AG04450 (cell line): Measurements from ENCODE around the gene PAX5. TPM values are rescaled to one million over a fixed set of nuclear protein-coding genes. Genes with fewer than 3 reads are reported as not detected.

ENCODE experiments used
- CTCF ChIA-PET: fragments of 300-600, 350-600 bp; formaldehyde crosslinking; extraction: SDS; loops from one replicate; lab custom pipeline; 2022; ENCODE audit warnings: antibody characterized with exemption, inconsistent platforms; lab: Charles Lee
- POLR2A ChIA-PET: fragments of 350-600 bp; formaldehyde crosslinking; extraction: SDS; loops from one replicate; lab custom pipeline; 2021; ENCODE audit warnings: antibody characterized with exemption, inconsistent platforms; lab: Yijun Ruan, JAX
- DNase-seq: peaks from one replicate; pipeline ENCODE4 v3.0.0-alpha.2; 2011; ENCODE audit warnings: low read depth, low spot score
- H3K27ac ChIP-seq: one replicate; pipeline ENCODE4 v1.5.1; 2012; ENCODE audit warnings: low read depth, low read length, control low read depth
- H3K27me3 ChIP-seq: one replicate; pipeline ENCODE4 v1.6.0; 2012; ENCODE audit warnings: low read length; ENCODE audit not compliant: control insufficient read depth, insufficient read depth
- H3K4me3 ChIP-seq: 2 replicates; pipeline ENCODE4 v1.5.1; 2011; ENCODE audit warnings: mild to moderate bottlenecking, low read depth, low read length, control low read depth
- H3K9me3 ChIP-seq: 2 replicates; pipeline ENCODE4 v1.5.1; 2012; ENCODE audit warnings: low read length; ENCODE audit not compliant: control insufficient read depth, insufficient read depth
- polyA plus RNA-seq: library from polyadenylated mRNA; depleted of rRNA; stranded (reverse); fragments of >200 nt; gene quantifications from 2 replicates; pipeline ENCODE4 v1.2.3, GENCODE V29; 2011
- TF ChIP-seq, protein P1 (sequence below): IDR thresholded peaks from 2 replicates; pipeline ENCODE4 v1.5.1; 2011; ENCODE audit warnings: low read depth, low read length, control low read depth, inconsistent platforms

PAX5 gene
- polyA plus RNA-seq, 1 experiment, result not detected

DNA sequence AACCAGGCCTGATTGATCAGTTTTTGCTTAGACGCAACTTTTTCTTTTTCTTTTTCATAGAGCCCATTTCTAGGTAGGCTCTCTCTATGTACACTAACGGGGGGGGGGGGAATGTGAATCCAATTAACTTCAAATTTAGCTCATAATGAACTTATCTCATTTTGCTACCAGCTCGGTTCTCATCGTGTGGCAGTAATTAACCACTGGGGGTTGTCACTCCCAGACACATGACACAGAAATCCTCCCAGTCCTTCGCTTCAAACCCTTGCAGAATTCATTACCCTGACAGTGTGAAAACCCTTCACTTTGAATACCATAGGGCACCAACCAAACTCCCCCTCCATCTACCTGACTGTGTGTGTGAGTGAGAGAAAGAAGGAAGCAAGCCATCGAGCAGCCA, 144.2 kb downstream of the PAX5 start:
- Histone ChIP-seq H3K9me3 (no peaks in the 10 kb centered on the region), H3K27ac (no peak overlapping the region), H3K27me3 (peaks cover 32% of the 10 kb centered on the region), H3K4me3 (no peak overlapping the region)
- TF ChIP-seq, protein P1, sequence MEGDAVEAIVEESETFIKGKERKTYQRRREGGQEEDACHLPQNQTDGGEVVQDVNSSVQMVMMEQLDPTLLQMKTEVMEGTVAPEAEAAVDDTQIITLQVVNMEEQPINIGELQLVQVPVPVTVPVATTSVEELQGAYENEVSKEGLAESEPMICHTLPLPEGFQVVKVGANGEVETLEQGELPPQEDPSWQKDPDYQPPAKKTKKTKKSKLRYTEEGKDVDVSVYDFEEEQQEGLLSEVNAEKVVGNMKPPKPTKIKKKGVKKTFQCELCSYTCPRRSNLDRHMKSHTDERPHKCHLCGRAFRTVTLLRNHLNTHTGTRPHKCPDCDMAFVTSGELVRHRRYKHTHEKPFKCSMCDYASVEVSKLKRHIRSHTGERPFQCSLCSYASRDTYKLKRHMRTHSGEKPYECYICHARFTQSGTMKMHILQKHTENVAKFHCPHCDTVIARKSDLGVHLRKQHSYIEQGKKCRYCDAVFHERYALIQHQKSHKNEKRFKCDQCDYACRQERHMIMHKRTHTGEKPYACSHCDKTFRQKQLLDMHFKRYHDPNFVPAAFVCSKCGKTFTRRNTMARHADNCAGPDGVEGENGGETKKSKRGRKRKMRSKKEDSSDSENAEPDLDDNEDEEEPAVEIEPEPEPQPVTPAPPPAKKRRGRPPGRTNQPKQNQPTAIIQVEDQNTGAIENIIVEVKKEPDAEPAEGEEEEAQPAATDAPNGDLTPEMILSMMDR, result no peak
- no peak for DNase-seq
- ChIA-PET CTCF (no interaction called here), POLR2A (no interaction called here)

DNA sequence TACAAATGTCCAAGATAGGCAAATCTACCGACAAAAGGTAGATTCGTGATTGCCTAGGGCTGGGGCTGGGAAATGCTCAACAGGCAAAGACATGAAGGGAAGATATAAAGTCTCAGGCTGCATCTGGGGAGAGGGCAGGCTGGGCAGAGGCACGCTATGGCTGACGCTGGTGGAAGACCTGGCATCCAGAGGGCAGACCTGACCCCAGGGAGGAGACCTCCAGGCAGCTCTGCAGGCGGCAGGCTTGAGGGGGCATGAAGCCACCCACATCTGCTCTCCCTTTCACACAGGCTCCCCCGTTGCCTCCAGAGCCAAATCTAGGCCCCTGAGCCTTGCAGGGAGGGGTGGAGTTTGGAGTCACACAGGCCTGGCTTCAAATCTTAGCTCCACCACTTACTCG, 145.5 kb downstream of the PAX5 start:
- DNase-seq, result no peak
- peaks cover 31% of the 10 kb centered on the region for H3K27me3 ChIP-seq
- H3K9me3 ChIP-seq, result no peaks in the 10 kb centered on the region
- no peak overlapping the region for H3K4me3 ChIP-seq
- ChIA-PET POLR2A (no interaction called here), CTCF (no interaction called here)
- TF ChIP-seq, protein P1, result no peak
- no peak overlapping the region for H3K27ac ChIP-seq

GRCh38 chr9:36884721-36885120, 149.3 kb downstream of the PAX5 start:
- H3K27me3 ChIP-seq, result peaks cover 33% of the 10 kb centered on the region
- no peak overlapping the region for H3K4me3 ChIP-seq
- TF ChIP-seq, protein P1, result no peak
- H3K27ac ChIP-seq, result no peak overlapping the region
- H3K9me3 ChIP-seq, result no peaks in the 10 kb centered on the region; the same call in 1 of the 2 replicates
- no peak for DNase-seq
- CTCF ChIA-PET, result interaction anchor here (2.0 kb wide), 1 partner anchor 12 kb away, joined by 10 read pairs; no protein-coding TSS in a partner anchor
- POLR2A ChIA-PET, result no interaction called here

GRCh38 chr9:36882594-36882993, 151.5 kb downstream of the PAX5 start:
- TF ChIP-seq, protein P1, result no peak
- POLR2A ChIA-PET, result no interaction called here
- DNase-seq, result no peak

DNA sequence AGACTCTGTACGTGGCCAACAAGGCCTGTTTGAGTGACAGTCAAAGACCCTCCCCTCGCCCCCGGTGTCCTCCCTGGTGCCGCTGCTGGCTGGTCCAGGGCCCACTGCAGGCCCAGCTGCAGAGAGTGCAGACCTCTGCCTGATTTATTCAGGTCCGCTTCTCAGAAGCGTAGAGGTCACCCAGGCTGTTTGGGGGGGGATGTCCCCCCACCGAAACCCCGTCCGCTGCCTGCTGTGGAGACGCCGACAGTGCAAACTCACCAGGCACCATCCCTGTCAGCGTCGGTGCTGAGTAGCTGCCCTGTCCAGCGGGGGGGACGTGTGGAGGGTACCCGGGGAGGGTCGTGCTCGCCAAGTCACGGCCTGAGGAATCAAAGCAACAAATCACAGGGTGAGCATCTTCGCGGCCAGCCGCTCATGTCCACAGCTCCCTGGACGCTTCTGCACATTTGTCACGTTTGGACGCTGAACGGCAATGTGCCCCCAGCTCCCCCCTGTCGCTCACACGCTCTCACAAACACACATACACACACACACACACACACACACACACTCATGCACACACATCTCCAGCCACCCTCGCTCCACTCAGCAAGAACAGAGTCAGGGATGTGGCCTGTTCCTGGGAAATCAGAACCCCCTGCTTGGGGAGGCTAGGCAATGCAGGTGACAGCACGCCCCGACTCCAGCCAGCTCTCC, 152.2 kb downstream of the PAX5 start:
- peaks cover 39% of the 10 kb centered on the region for H3K27me3 ChIP-seq
- ChIA-PET POLR2A (no interaction called here), CTCF (interaction anchor here (1.4 kb wide), 1 partner anchor 9 kb away, joined by 6 read pairs; no protein-coding TSS in a partner anchor)
- H3K9me3 ChIP-seq, result no peaks in the 10 kb centered on the region; the same call in 1 of the 2 replicates
- H3K4me3 ChIP-seq, result no peak overlapping the region
- DNase-seq, result no peak
- H3K27ac ChIP-seq, result no peak overlapping the region
- TF ChIP-seq, protein P1, result no peak

More at GRCh38 chr9:36882594-36882993, 151.5 kb downstream of the PAX5 start:
- H3K4me3 ChIP-seq, result no peak overlapping the region
- CTCF ChIA-PET, result interaction anchor here (1.4 kb wide), 1 partner anchor 9 kb away, joined by 6 read pairs; no protein-coding TSS in a partner anchor
- H3K27me3 ChIP-seq, result peaks cover 39% of the 10 kb centered on the region
- H3K9me3 ChIP-seq, result no peaks in the 10 kb centered on the region; the same call in 1 of the 2 replicates
- no peak overlapping the region for H3K27ac ChIP-seq
